GM19438 (cell line): ENCODE data around the gene COPS7A.

Experiments used
- ATAC-seq: cut with Tn5 transposase; IDR thresholded peaks from one replicate; pipeline ENCODE4 v1.9.1; 2021; ENCODE audit warnings: low read depth; ENCODE audit not compliant: unreplicated experiment

COPS7A gene

GRCh38 chr12:6767353-6768319 is 43.8 kb downstream of the COPS7A start:
- no peak for ATAC-seq

GRCh38 chr12:6768437-6768914 is 44.6 kb downstream of the COPS7A start:
- no peak for ATAC-seq

GRCh38 chr12:6768990-6769389 is 45.1 kb downstream of the COPS7A start:
- ATAC-seq, result no peak

GRCh38 chr12:6769666-6770065 is 45.8 kb downstream of the COPS7A start:
- ATAC-seq, result no peak

- no peak for ATAC-seq
These were observed 46.2 kb downstream of the COPS7A start for GRCh38 chr12:6770094-6770493.

GRCh38 chr12:6770600-6770999 is 46.8 kb downstream of the COPS7A start:
- ATAC-seq, result no peak

GRCh38 chr12:6771091-6771495 is 47.2 kb downstream of the COPS7A start:
- ATAC-seq, result no peak

GRCh38 chr12:6771509-6772330 is 47.9 kb downstream of the COPS7A start:
- no peak for ATAC-seq

- no peak for ATAC-seq
These were observed 48.5 kb downstream of the COPS7A start, which contains the start of gene LAG3 for GRCh38 chr12:6772331-6772695. Gene LAG3 (plus strand): TSS chr12:6772520. CDS start chr12:6772853, 333 bp downstream.

GRCh38 chr12:6772726-6773589 is 49.1 kb downstream of the COPS7A start:
- no peak for ATAC-seq

GRCh38 chr12:6773590-6774351 is 49.9 kb downstream of the COPS7A start:
- ATAC-seq, result no peak

GRCh38 chr12:6774499-6775062 is 50.7 kb downstream of the COPS7A start:
- ATAC-seq, result no peak

GRCh38 chr12:6775185-6776174 is 51.6 kb downstream of the COPS7A start:
- no peak for ATAC-seq

GRCh38 chr12:6777386-6777785 is 53.5 kb downstream of the COPS7A start:
- no peak for ATAC-seq

- ATAC-seq, result no peak
These were observed 54.3 kb downstream of the COPS7A start for GRCh38 chr12:6778217-6778573.

GRCh38 chr12:6778574-6779550 is 55.0 kb downstream of the COPS7A start:
- ATAC-seq, result peak; percentile 70
